ENCODE results near the gene ZNF701.
"Not testable (repeated sequence)": the region's sequence is repeated elsewhere in the genome, so short reads cannot be mapped to it uniquely, and the experiment has no call there.

ZNF701 gene

DNA sequence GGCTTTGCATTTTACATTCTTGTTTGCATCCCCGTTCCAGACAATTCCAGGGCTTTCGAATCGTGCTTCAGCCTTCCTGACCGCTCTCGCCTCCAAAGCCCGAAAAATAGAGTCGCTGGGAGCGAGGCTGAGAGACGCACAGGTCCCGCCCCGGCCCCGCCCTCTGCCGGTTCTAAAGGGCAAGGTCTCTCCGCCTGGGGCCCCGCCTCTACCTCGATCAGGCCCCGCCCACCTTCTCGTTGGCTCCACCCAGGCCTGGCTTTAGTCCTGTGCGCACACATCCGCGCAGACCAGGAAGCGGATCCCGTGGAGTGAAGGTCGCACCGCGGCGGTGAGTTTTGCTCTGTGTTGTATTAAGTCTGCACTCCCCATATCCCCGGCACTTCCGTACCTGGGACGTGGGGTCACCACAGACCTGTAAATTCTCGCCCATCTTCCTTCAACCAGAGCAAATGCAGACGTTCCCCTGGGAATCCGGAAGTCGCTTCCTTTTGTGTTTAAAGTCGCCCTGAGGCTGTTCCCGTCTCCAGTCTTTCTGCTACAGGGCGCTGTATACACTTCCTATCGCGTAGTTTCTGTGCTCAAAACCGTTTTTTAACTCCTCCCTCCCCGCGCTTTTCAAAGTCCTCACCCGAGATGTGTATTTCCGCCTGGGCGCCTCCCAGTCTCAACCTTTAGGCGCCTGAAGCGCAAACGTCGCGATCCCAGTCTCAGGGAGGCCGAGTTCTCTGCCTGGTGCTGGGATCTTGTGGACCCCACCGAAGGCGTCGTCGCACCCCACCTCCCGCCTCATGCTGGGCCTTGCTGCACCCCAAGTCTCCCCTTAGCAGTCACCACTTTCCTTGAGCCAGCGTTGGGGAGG lies at the start of gene ZNF701:
Gene ZNF701, plus strand, starts transcription at position 288 of the 862 bp plus-strand sequence. CDS start 3,861 bp downstream, outside the sequence.
- H3K4me3 Mint-ChIP-seq = peak within 1 kb of the TSS; percentile 92 to 93
- H3K36me3 Mint-ChIP-seq = peaks cover 42 to 47% of the 10 kb centered on the region in 2 donors
- ATAC-seq (replicated peaks) (peak; percentile 97 to 99), DNase-seq (peak; percentile 94)
- H3K4me1 Mint-ChIP-seq = peaks cover 20 to 29% of the 10 kb centered on the region in 2 donors
- peak within 1 kb of the TSS; percentile 96 for H3K27ac Mint-ChIP-seq
- no peaks in the 10 kb centered on the region for H3K27me3 Mint-ChIP-seq
- peaks cover 11 to 13% of the 10 kb centered on the region in 2 donors for H3K9me3 Mint-ChIP-seq

DNA sequence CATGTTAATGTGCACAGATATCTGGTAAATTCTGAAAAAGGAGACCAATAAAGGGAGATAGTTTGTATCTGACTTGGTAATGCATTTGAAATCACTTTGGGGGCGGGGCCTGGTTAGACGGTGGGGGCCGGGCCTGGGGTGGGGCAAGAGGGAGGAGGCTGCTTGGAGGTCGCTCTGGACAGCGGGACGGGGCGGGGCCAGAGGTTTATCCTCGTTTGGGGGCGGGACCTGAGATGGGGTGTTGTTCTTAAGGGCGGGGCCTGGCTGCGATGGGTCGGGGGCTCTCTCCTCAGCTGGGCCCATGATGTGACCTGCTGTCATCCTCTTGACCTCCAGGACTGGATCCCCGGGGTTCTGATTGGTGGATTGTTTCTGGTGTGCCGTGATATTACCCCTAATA lies 47.5 kb upstream of the ZNF701 start:
- Mint-ChIP-seq H3K36me3 (peaks cover 3 to 11% of the 10 kb centered on the region in 2 donors), H3K4me1 (peaks cover 0 to 3% of the 10 kb centered on the region in 2 donors), H3K9me3 (peaks cover 11 to 15% of the 10 kb centered on the region in 2 donors), H3K4me3 (no peak overlapping the region), H3K27me3 (peaks cover 5 to 22% of the 10 kb centered on the region in 2 donors), H3K27ac (peak overlapping the region; percentile 31)
- no peak for ATAC-seq (replicated peaks)
- no peak for DNase-seq

DNA sequence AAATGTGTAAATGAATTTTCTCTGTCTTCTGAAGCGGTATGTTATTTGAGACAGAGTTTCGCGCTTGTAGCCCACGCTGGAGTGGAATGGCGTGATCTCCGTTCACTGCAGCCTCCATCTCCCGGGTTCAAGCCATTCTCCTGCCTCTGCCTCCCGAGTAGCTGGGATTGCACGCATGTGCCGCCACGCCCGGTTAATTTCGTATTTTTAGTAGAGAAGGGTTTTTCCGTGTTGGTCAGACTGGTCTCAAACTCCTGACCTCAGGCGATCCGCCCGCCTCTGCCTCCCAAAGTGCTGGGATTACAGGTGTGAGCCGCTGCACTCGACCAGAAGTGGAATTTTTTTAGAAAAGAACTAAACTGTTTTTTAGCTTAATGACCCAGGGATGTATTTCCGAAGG lies 46.0 kb upstream of the ZNF701 start:
- ATAC-seq (replicated peaks) (no peak), DNase-seq (no peak)
- peaks cover 12 to 22% of the 10 kb centered on the region in 2 donors for H3K36me3 Mint-ChIP-seq
- peaks cover 11 to 14% of the 10 kb centered on the region in 2 donors for H3K4me1 Mint-ChIP-seq
- H3K27me3 Mint-ChIP-seq = peaks cover 5 to 11% of the 10 kb centered on the region in 2 donors
- no peak overlapping the region for H3K27ac Mint-ChIP-seq
- peaks cover 11 to 17% of the 10 kb centered on the region in 2 donors for H3K9me3 Mint-ChIP-seq
- no peak overlapping the region for H3K4me3 Mint-ChIP-seq

DNA sequence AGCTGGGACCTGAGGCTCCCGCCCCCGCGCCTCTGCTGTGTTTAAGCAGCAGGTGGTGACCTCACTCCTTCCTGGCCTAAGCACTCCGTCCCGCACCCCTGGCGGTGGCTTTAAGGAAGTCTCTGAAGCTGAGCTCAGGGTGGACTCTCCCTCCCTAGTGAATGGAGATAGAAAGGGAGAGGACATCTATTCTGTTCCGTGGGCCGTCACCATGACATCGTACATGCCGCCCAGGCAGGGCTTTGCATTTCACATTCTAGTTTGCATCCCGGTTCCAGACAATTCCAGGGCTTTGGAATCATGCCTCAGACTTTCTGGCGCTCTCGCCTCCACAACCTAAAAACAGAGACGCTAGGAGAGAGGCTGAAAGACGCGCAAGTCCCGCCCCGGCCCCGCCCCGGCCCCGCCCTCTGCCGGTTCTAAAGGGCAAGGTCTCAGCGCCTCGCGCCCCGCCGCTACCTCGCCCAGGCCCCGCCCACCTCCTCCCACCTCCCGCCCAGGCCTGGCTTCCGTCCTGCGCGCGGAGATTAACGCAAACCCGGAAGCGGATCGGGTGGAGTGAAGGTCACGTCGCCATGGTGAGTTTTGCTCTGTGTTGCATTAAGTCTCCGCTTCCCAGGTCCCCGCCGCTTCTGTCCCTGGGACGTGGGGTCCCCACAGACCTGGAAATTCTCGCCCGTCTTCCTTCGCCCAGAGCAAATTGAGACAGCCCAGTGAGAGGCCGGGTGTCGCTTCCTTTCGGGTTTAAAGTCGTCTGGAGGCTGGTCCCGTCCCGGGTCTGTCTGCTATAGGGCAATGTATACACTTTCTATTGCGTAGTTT lies 42.7 kb upstream of the ZNF701 start, which contains the start of gene ZNF808:
Gene ZNF808, plus strand, starts transcription at position 535 of the 822 bp plus-strand sequence. CDS start 15,617 bp downstream, outside the sequence.
- Mint-ChIP-seq H3K4me1 (peaks cover 17 to 20% of the 10 kb centered on the region in 2 donors), H3K4me3 (peak within 1 kb of the TSS; percentile 97 to 99), H3K27me3 (peaks cover 0 to under 1% of the 10 kb centered on the region in 2 donors), H3K9me3 (peaks cover 5 to 7% of the 10 kb centered on the region in 2 donors), H3K27ac (peak within 1 kb of the TSS; percentile 99), H3K36me3 (peaks cover 15 to 32% of the 10 kb centered on the region in 2 donors)
- ATAC-seq (replicated peaks) (peak; percentile 94 to 96), DNase-seq (peak; percentile 86)

DNA sequence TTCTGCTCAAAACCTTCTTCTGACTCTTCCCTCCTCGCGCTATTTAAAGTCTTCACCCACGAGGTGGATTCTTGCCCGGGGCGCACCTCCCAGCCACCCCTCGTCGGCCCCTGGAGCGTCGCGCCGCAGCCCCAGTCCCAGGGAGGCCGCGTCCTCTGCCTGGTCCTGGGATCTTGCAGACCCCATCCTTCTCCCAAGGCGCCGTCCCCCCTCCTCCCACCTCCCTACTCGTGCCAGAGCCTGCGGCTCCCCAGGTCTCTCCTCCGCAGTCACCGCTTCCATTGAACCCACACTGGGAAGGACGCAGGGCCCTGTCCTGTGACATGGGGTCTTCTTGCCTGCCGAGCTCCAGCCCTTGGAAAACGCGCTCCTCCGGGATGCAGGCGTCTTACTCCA lies 42.1 kb upstream of the ZNF701 start:
- ATAC-seq (replicated peaks) (peak in 1 of 2 donors; percentile 3), DNase-seq (no peak)
- peak overlapping the region; percentile 99 for H3K27ac Mint-ChIP-seq
- H3K4me1 Mint-ChIP-seq = peaks cover 17 to 21% of the 10 kb centered on the region in 2 donors
- peaks cover 20 to 33% of the 10 kb centered on the region in 2 donors for H3K36me3 Mint-ChIP-seq
- H3K4me3 Mint-ChIP-seq = peak overlapping the region; percentile 97 to 99
- H3K27me3 Mint-ChIP-seq = no peaks in the 10 kb centered on the region
- H3K9me3 Mint-ChIP-seq = peaks cover 3 to 6% of the 10 kb centered on the region in 2 donors

DNA sequence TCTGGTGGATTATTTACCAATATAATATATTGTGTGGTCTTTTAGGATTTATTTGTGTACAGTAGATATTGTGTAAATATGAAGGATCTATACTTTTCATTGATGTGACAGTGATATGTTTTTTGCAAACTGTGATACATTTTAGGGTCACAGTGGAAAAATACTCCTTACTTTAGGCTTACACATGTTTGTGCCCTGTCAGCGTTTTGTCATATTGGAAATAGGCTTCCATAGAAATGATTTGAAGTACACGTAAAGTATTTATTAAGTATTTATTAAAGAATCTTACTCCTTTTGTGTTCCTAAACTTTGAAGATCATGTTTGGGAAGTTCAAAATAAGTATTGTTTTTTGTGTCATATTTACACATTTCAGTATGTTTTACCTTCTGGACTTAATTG lies 37.6 kb upstream of the ZNF701 start:
- H3K4me1 Mint-ChIP-seq = peaks cover 25 to 51% of the 10 kb centered on the region in 2 donors
- H3K4me3 Mint-ChIP-seq = no peak overlapping the region

DNA sequence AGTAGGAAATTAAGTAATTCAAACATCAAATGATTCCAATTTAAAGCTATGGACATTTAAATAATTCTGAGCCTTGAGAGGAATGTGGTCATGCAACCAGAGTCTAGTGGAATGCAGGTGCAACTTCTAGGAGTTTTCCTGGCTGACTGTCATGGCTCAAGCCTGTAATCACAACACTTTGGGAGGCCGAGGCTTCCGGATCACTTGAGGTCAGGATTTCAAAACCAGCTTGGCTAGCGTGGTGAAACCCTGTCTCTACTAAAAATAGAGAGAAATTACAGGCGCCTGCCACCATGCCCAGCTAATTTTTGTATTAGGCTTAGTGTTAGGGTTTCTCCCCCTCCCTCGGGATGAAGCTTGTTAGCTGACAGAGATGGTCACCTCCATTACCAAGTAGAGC lies 36.2 kb upstream of the ZNF701 start:
- peaks cover 30 to 52% of the 10 kb centered on the region in 2 donors for H3K36me3 Mint-ChIP-seq
- no peak for DNase-seq
- peaks cover under 1 to 1% of the 10 kb centered on the region in 2 donors for H3K9me3 Mint-ChIP-seq
- no peaks in the 10 kb centered on the region for H3K27me3 Mint-ChIP-seq
- no peak overlapping the region for H3K4me3 Mint-ChIP-seq
- H3K4me1 Mint-ChIP-seq = peaks cover 21 to 49% of the 10 kb centered on the region in 2 donors
- no peak overlapping the region for H3K27ac Mint-ChIP-seq
- no peak for ATAC-seq (replicated peaks)

More for the DNA sequence above, 37.6 kb upstream of the ZNF701 start:
- no peaks in the 10 kb centered on the region for H3K27me3 Mint-ChIP-seq
- ATAC-seq (replicated peaks) = no peak
- no peak overlapping the region for H3K27ac Mint-ChIP-seq
- peaks cover 1 to 6% of the 10 kb centered on the region in 2 donors for H3K9me3 Mint-ChIP-seq
- peaks cover 34 to 54% of the 10 kb centered on the region in 2 donors for H3K36me3 Mint-ChIP-seq
- no peak for DNase-seq

DNA sequence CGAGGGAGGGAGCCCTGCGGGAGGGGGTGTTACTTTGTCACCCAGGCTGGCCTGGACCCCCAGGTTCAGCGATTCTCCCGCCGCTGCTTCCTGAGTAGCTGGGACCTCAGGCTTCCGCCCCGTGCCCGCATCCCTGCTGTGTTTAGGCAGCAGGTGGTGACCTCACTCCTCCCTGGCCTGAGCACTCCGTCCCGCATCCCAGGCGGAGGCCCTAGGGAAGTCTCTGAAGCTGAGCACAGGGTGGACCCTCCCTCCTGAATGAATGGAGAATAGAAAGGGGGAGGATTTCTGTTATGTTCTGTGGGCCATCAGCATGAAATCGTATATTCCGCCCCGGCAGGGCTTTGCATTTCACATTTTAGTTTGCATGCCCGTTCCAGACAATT lies 34.7 kb upstream of the ZNF701 start:
- peak overlapping the region; percentile 87 to 91 for H3K4me3 Mint-ChIP-seq
- not testable (repeated sequence) for DNase-seq, H3K9me3 Mint-ChIP-seq, H3K27me3 Mint-ChIP-seq
- H3K36me3 Mint-ChIP-seq = peaks cover 32 to 53% of the 10 kb centered on the region in 2 donors
- ATAC-seq (replicated peaks) = peak; percentile 2 to 6
- H3K4me1 Mint-ChIP-seq = peaks cover 18 to 45% of the 10 kb centered on the region in 2 donors
- H3K27ac Mint-ChIP-seq = peak overlapping the region; percentile 94

DNA sequence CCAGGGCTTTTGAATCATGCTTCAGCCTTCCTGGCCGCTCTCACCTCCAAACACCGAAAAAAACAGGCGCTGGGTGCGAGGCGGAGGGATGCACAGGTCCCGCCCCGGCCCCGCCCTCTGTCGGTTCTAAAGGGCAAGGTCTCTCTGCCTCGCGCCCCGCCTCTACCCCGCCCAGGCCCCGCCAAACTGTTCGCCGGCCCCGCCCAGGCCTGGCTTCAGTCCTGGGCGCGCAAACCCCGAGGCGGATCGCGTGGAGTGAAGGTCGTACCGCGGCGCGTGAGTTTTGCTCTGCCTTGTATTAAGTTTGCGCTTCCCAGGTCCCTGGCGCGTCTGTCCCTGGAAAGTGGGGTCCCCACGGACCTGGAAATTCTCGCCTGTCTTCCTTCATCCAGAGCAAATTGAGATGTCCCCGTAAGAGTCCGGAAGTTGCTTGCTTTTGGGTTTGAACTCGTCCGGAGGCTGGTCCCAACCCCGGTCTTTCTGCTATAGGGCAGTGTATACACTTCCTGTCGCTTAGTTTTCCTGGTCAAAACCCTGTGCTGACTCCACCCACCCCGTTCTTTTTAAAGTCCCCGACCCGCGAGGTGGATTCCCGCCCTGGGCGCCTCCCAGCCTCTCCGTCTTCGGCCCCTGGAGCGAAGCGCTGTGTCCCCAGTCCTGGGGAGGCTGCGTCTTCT lies 34.2 kb upstream of the ZNF701 start:
- Mint-ChIP-seq H3K4me1 (peaks cover 18 to 45% of the 10 kb centered on the region in 2 donors), H3K27me3 (no peaks in the 10 kb centered on the region), H3K9me3 (no peaks in the 10 kb centered on the region), H3K36me3 (peaks cover 36 to 56% of the 10 kb centered on the region in 2 donors), H3K27ac (peak overlapping the region; percentile 94), H3K4me3 (peak overlapping the region; percentile 87 to 91)
- ATAC-seq (replicated peaks) (peak; percentile 95 to 96), DNase-seq (peak; percentile 76)

DNA sequence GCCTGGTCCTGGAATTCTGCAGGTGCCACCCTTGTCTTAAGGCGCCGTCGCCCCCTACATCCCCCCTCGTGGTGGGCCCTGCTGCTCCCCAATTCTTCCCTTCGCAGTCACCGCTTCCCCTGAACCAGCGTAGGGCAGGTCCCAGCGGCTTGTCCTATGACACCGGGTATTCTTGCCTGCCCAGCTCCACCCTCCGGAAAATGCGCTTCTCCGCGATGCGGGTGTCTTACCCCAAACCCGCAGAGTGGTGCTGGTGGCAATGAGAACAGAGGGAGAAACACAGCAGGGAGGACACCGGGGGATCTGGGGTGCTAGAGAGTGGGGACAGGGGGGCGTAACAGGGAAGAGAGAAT lies 33.7 kb upstream of the ZNF701 start:
- H3K27me3 Mint-ChIP-seq = no peaks in the 10 kb centered on the region
- peak overlapping the region; percentile 87 to 91 for H3K4me3 Mint-ChIP-seq
- H3K36me3 Mint-ChIP-seq = peaks cover 39 to 56% of the 10 kb centered on the region in 2 donors
- H3K27ac Mint-ChIP-seq = peak overlapping the region; percentile 94
- peak; percentile 46 for DNase-seq
- H3K4me1 Mint-ChIP-seq = peaks cover 18 to 45% of the 10 kb centered on the region in 2 donors
- no peaks in the 10 kb centered on the region for H3K9me3 Mint-ChIP-seq
- ATAC-seq (replicated peaks) = peak; percentile 57 to 58

DNA sequence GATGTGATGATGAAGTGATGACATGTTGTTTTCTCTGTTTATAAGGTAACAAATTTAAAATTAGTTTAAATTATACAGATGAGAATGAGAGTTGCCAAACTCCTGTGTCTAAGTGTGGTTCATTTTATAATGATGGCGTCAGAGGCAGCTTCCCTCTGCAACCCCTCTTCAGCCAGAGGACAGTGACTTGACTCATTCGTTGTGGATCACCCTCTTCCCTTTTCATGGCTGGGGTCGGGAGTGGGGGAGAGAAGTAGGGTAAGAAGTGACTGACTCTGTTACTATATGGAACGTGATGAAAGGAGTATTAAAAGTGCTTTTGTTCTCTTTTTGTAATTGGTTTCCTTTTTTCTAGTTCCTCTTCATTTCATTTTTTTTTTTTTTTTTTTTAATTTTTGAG lies 31.3 kb upstream of the ZNF701 start:
- H3K4me3 Mint-ChIP-seq; DNase-seq; H3K27me3 Mint-ChIP-seq; ATAC-seq (replicated peaks); H3K9me3 Mint-ChIP-seq; H3K27ac Mint-ChIP-seq: not testable (repeated sequence)
- Mint-ChIP-seq H3K36me3 (peaks cover 42 to 62% of the 10 kb centered on the region in 2 donors), H3K4me1 (peaks cover 32 to 53% of the 10 kb centered on the region in 2 donors)

DNA sequence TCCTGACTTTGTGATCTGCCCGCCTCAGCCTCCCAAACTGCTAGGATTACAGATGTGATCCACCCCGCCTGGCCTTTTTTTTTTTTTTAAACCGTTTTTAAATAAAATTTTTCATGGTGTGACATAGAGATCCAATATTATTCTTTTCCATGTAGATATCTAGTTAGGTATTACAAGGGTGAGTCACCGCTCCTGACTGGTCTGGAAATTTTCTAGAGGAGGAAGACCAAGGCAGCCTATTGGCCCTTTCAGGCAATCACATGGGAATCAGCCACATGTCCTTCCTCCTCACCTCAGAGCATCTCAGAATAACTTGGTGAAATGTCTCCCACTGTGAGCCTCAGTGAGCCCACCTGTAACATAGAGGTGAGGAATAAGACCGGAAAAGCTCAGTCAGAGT lies 28.9 kb upstream of the ZNF701 start:
- H3K36me3 Mint-ChIP-seq = peaks cover 42 to 70% of the 10 kb centered on the region in 2 donors
- not testable (repeated sequence) for DNase-seq, H3K9me3 Mint-ChIP-seq

DNA sequence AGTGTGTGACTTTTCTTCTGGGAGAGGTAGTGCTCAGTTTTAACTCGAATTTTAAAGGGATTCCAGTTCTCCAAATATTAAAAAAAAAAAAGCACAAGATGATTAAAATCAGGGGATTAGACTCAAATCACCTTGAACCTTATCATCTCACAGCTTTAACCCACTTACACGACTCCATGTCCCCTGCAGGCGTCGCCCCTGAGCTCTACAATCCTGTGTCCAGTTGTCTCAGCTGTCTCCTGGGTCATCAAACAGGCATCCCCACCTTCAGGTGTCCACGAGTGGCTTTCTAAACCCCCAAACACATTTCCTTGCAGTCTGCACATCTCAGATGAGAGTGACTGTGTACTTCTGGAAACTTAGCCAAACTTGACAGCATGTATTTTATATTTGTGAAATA lies 28.5 kb upstream of the ZNF701 start:
- H3K36me3 Mint-ChIP-seq = peaks cover 46 to 71% of the 10 kb centered on the region in 2 donors

More for the DNA sequence above, 28.9 kb upstream of the ZNF701 start:
- H3K27ac Mint-ChIP-seq; H3K27me3 Mint-ChIP-seq; H3K4me3 Mint-ChIP-seq; ATAC-seq (replicated peaks): not testable (repeated sequence)
- peaks cover 28 to 36% of the 10 kb centered on the region in 2 donors for H3K4me1 Mint-ChIP-seq

More for the DNA sequence above, 28.5 kb upstream of the ZNF701 start:
- DNase-seq (no peak), ATAC-seq (replicated peaks) (no peak)
- Mint-ChIP-seq H3K9me3 (peaks cover 3 to 4% of the 10 kb centered on the region in 2 donors), H3K4me1 (peaks cover 25 to 31% of the 10 kb centered on the region in 2 donors), H3K4me3 (no peak overlapping the region), H3K27me3 (no peaks in the 10 kb centered on the region), H3K27ac (no peak overlapping the region)
